GM12878 (cell line): ENCODE results near the gene DCC. TPM values are rescaled to one million over a fixed set of nuclear protein-coding genes. Genes with fewer than 3 reads are reported as not detected.
A peak's percentile ranks its signal among the peaks of the same experiment; 100 is the strongest.

Experiments
- ATAC-seq: fragments of 200-7000 bp; cut with Tn5 transposase; 3 replicates; pipeline ENCODE4 v1.9.1; 2020; ENCODE audit warnings: mild to moderate bottlenecking, moderate library complexity
- BruUV-seq: library from RNA; stranded (reverse); fragments of 400-500 nt; replicated peaks from 2 replicates; lab custom pipeline; 2021; lab: Mats Ljungman, UMichigan
- CTCF ChIA-PET: fragments of 300-600 bp; sonication (Branson Sonifier 250); formaldehyde crosslinking; extraction: SDS; loops from one replicate; lab custom pipeline; 2021; ENCODE audit warnings: inconsistent platforms; lab: Yijun Ruan, JAX
- POLR2A ChIA-PET: fragments of 350-600 bp; formaldehyde crosslinking; extraction: SDS; loops from one replicate; lab custom pipeline; 2021; ENCODE audit warnings: inconsistent platforms; lab: Charles Lee
- RAD21 ChIA-PET: fragments of 300-600 bp; sonication (Branson Sonifier 250); formaldehyde crosslinking; loops from one replicate; lab custom pipeline; 2023; ENCODE audit warnings: antibody characterized with exemption; ENCODE audit not compliant: unreplicated experiment; lab: Charles Lee
- SMC1A ChIA-PET: fragments of 300-600 bp; sonication (Branson Sonifier 250); formaldehyde crosslinking; loops from one replicate; lab custom pipeline; 2023; ENCODE audit not compliant: unreplicated experiment, uncharacterized antibody; lab: Charles Lee
- DNase-seq: peaks from one replicate; pipeline ENCODE4 v3.0.0-alpha.2; 2011; ENCODE audit warnings: low read depth, low spot score
- FAIRE-seq: peaks from 3 replicates; lab custom pipeline; 2011; peaks lifted over from hg19 to GRCh38; lab: Jason Lieb, UNC
- H2AFZ ChIP-seq: 2 replicates; pipeline ENCODE4 v1.6.0; 2011; ENCODE audit warnings: low read depth, low read length, control low read depth; ENCODE audit not compliant: control insufficient read depth
- H3K27ac ChIP-seq: 2 replicates; pipeline ENCODE4 v1.5.1; 2011; ENCODE audit warnings: control low read depth; ENCODE audit not compliant: control insufficient read depth, insufficient read depth
- H3K27me3 ChIP-seq, 2 experiments: replicated peaks in 1 of 2; 2 replicates each; pipeline versions ENCODE4 v1.6.0 to v1.6.1; 2011; ENCODE audit warnings: low read length in 1 of 2; ENCODE audit not compliant: control insufficient read depth in 2 of 2, insufficient read depth in 2 of 2
- H3K36me3 ChIP-seq, 2 experiments: 2 replicates each; pipeline ENCODE4 v1.5.1; 2011; ENCODE audit warnings: low read length in 1 of 2; ENCODE audit not compliant: control insufficient read depth in 2 of 2, insufficient read depth in 2 of 2
- H3K4me1 ChIP-seq: 2 replicates; pipeline ENCODE4 v1.6.1; 2011; ENCODE audit warnings: mild to moderate bottlenecking, low read length, moderate library complexity, mixed read lengths; ENCODE audit not compliant: control insufficient read depth, insufficient read depth
- H3K4me2 ChIP-seq: 2 replicates; pipeline ENCODE4 v1.6.0; 2011; ENCODE audit warnings: control low read depth; ENCODE audit not compliant: control insufficient read depth, insufficient read depth
- H3K4me3 ChIP-seq: fragments of 200-600 bp; sonication (generic); 2 replicates; pipeline ENCODE4 v1.5.1; 2016
- H3K79me2 ChIP-seq: 2 replicates; pipeline ENCODE4 v1.6.0; 2011; ENCODE audit warnings: low read length; ENCODE audit not compliant: control insufficient read depth, insufficient read depth
- H3K9ac ChIP-seq: 2 replicates; pipeline ENCODE4 v1.8.0; 2011; ENCODE audit warnings: low read length, control low read depth, mixed read lengths; ENCODE audit not compliant: control insufficient read depth, insufficient read depth
- H3K9me3 ChIP-seq: replicated peaks from 3 replicates; pipeline ENCODE4 v1.5.1; 2011; ENCODE audit warnings: mild to moderate bottlenecking, low read length; ENCODE audit not compliant: control insufficient read depth, insufficient read depth
- H4K20me1 ChIP-seq: 2 replicates; pipeline ENCODE4 v1.6.0; 2011; ENCODE audit not compliant: control insufficient read depth, insufficient read depth
- CTCF ChIP-seq, 3 experiments: IDR thresholded peaks in 2 of 3; conservative IDR thresholded peaks in 1 of 3; 2 replicates each; pipeline ENCODE4 v1.5.1; 2011; ENCODE audit warnings: low read depth in 3 of 3, low read length in 3 of 3, mild to moderate bottlenecking in 3 of 3, control low read depth in 2 of 3, moderate library complexity in 2 of 3, inconsistent platforms in 1 of 3, mixed read lengths in 1 of 3; ENCODE audit not compliant: control insufficient read depth in 2 of 3, insufficient read depth in 1 of 3; ENCODE audit errors: extremely low read depth in 1 of 3
- DPF2 ChIP-seq: fragments of 450-650 bp; IDR thresholded peaks from 2 replicates; pipeline ENCODE4 v1.6.1; 2017; ENCODE audit warnings: mild to moderate bottlenecking
- FOXM1 ChIP-seq: IDR thresholded peaks from 2 replicates; pipeline ENCODE4 v1.6.1; 2012; ENCODE audit warnings: low read depth, mild to moderate bottlenecking, inconsistent platforms, low read length, moderate library complexity
- GATAD2B ChIP-seq: fragments of 450-650 bp; conservative IDR thresholded peaks from 2 replicates; pipeline ENCODE4 v1.6.1; 2017; ENCODE audit warnings: low read depth, mild to moderate bottlenecking, moderate library complexity
- IKZF2 ChIP-seq, 2 experiments: fragments of 450-650 bp; IDR thresholded peaks; 2 replicates each; pipeline ENCODE4 v1.6.1; 2017; ENCODE audit warnings: mild to moderate bottlenecking in 2 of 2, moderate library complexity in 2 of 2
- IRF4 ChIP-seq: IDR thresholded peaks from 2 replicates; pipeline ENCODE4 v1.6.1; 2011; ENCODE audit warnings: low read depth, low read length
- IRF5 ChIP-seq: fragments of 450-650 bp; IDR thresholded peaks from 2 replicates; pipeline ENCODE4 v1.6.1; 2017; ENCODE audit warnings: borderline replicate concordance
- NFIC ChIP-seq: IDR thresholded peaks from 2 replicates; pipeline ENCODE4 v1.6.1; 2012; ENCODE audit warnings: low read depth, mild to moderate bottlenecking, inconsistent platforms, low read length, moderate library complexity
- POLR2A ChIP-seq: IDR thresholded peaks from 2 replicates; pipeline ENCODE4 v1.6.1; 2011; ENCODE audit warnings: low read depth, mild to moderate bottlenecking, low read length
- RAD21 ChIP-seq: IDR thresholded peaks from 2 replicates; pipeline ENCODE4 v1.6.1; 2011; ENCODE audit warnings: mild to moderate bottlenecking, low read depth, low read length, moderate library complexity; ENCODE audit not compliant: insufficient read depth
- RFX5 ChIP-seq: IDR thresholded peaks from 2 replicates; pipeline ENCODE4 v1.6.1; 2011; ENCODE audit warnings: low read depth, low read length, improper control_type of control experiment
- SMC3 ChIP-seq: IDR thresholded peaks from 2 replicates; pipeline ENCODE4 v1.6.1; 2011; ENCODE audit warnings: low read length, improper control_type of control experiment, borderline replicate concordance
- WGBS: methylation state at CpG from one replicate; pipeline ENCODE4 v1.1.6; 2016; ENCODE audit warnings: low lambda C conversion rate; ENCODE audit not compliant: insufficient replicate concordance, insufficient coverage; ENCODE audit errors: missing lambda C conversion rate; 5-methylcytosine and 5-hydroxymethylcytosine counted together
- in situ Hi-C: fragments of 300-500 bp; cut with MboI; formaldehyde crosslinking; loops from 9 replicates; pipeline ENCODE4 v1.14.3; 2018; ENCODE audit warnings: mixed read lengths
- intact Hi-C: fragments of 100-400 bp; cut with micrococcal nuclease; formaldehyde crosslinking; loops from one replicate; pipeline ENCODE4 v1.14.2; 2022; ENCODE audit not compliant: unreplicated experiment
- polyA plus RNA-seq, 11 experiments: library from polyadenylated mRNA; depleted of rRNA in 4 of 11; unstranded in 6 of 11; stranded (reverse) in 5 of 11; fragments of >200 nt; fragmentation: Nextera tagmentation in 4 of 11; fragmentation: Illumina TruSeq in 1 of 11; extraction: Ambion mirVana in 4 of 11; extraction: Trizol in 1 of 11; gene quantifications; 1 replicate in 1 of 11; 2 replicates in 10 of 11; pipeline versions ENCODE4 v1.2.1 to v1.2.3, GENCODE V29; 2011 to 2016; ENCODE audit warnings: inconsistent platforms in 2 of 11, missing spikeins in 2 of 11, low read depth in 1 of 11
- total RNA-seq, 4 experiments: library from RNA; depleted of rRNA in 3 of 4; stranded (reverse); fragments of >200 nt in 3 of 4; fragmentation: Illumina TruSeq in 1 of 4; extraction: Trizol in 1 of 4; gene quantifications; 2 replicates each; pipeline versions ENCODE4 v1.2.1 to v1.2.3, GENCODE V29; 2013 to 2021

DCC gene
- total and polyA plus RNA-seq, 10 of the 15 experiments (the other 5 are each of a cell fraction or from before 2014, with no cell fraction given) = 0.01 TPM; not detected in 9

- no peaks in the 10 kb centered on the region for H3K36me3 ChIP-seq
- H3K79me2 ChIP-seq = no peaks in the 10 kb centered on the region
- no peaks in the 10 kb centered on the region for H3K9me3 ChIP-seq
- in situ Hi-C loops = loop anchor here (25.0 kb wide), 2 partner anchors 1240 to 1790 kb away; no protein-coding TSS in a partner anchor
- ATAC-seq = no peak
- FAIRE-seq = no peak
- H3K4me2 ChIP-seq = no peak overlapping the region
- no peak overlapping the region for H3K4me3 ChIP-seq
- no peaks in the 10 kb centered on the region for H3K4me1 ChIP-seq
- H4K20me1 ChIP-seq = no peaks in the 10 kb centered on the region
- ChIA-PET RAD21 (interaction anchor here (1.1 kb wide), 1 partner anchor 1282 kb away, joined by 3 read pairs; no protein-coding TSS in a partner anchor), SMC1A (interaction anchor here (1.0 kb wide), 1 partner anchor 1234 kb away, joined by 4 read pairs; no protein-coding TSS in a partner anchor), POLR2A (no interaction called here), CTCF (interaction anchor here (1.3 kb wide), 1 partner anchor 1234 kb away, joined by 3 read pairs; no protein-coding TSS in a partner anchor)
- intact Hi-C loops = loop anchor here (5.0 to 10.0 kb wide), 2 partner anchors 187 to 1235 kb away; no protein-coding TSS in a partner anchor
- H3K27me3 ChIP-seq = no peaks in the 10 kb centered on the region
- H2AFZ ChIP-seq = no peak overlapping the region
- no TSS peak for BruUV-seq
- 30% methylated on average over 3 of the region's 3 CpGs for WGBS
- no peak for DNase-seq
- H3K27ac ChIP-seq = no peak overlapping the region
- no peak overlapping the region for H3K9ac ChIP-seq
- TF ChIP-seq FOXM1 = no peak
- TF ChIP-seq, all 136 proteins: peak for 0
Observed at GRCh38 chr18:52902188-52902587, 562.2 kb downstream of the DCC start.

- no peaks in the 10 kb centered on the region for H3K79me2 ChIP-seq
- 13% methylated on average over 3 of the region's 3 CpGs for WGBS
- H2AFZ ChIP-seq = no peak overlapping the region
- TF ChIP-seq IRF5 (no peak), GATAD2B (no peak), RFX5 (no peak), DPF2 (no peak), IKZF2 (IDR thresholded peaks at IDR 0.05) (no peak), POLR2A (no peak), IRF4 (no peak), RAD21 (peak; percentile 63), NFIC (no peak), CTCF (IDR thresholded peaks at IDR 0.05 in 2 of 3, conservative IDR thresholded peaks at IDR 0.05 in 1 of 3; ENCODE audit: control insufficient read depth in 2 of 3, extremely low read depth in 1 of 3, insufficient read depth in 1 of 3, low read depth in 3 of 3, low read length in 3 of 3) (peak; percentile 46 to 55 (median 46)), SMC3 (peak; percentile 40; the same call in 1 of the 2 replicates)
- in situ Hi-C loops = loop anchor here (25.0 kb wide), 2 partner anchors 1242 to 1792 kb away; no protein-coding TSS in a partner anchor
- no peak overlapping the region for H3K9ac ChIP-seq
- CTCF ChIA-PET = interaction anchor here (1.1 to 1.5 kb wide), 2 partner anchors 1235 to 1281 kb away, joined by 3 to 4 read pairs; no protein-coding TSS in a partner anchor
- no peak overlapping the region for H3K4me3 ChIP-seq
- no TSS peak for BruUV-seq
- no peaks in the 10 kb centered on the region for H3K27me3 ChIP-seq
- H3K27ac ChIP-seq = no peak overlapping the region
- FAIRE-seq (no peak), DNase-seq (no peak), ATAC-seq (peak; percentile 82)
- no peaks in the 10 kb centered on the region for H4K20me1 ChIP-seq
- no peaks in the 10 kb centered on the region for H3K4me1 ChIP-seq
- intact Hi-C loops = loop anchor here (5.0 to 10.0 kb wide), 2 partner anchors 189 to 1237 kb away; no protein-coding TSS in a partner anchor
- H3K4me2 ChIP-seq = no peak overlapping the region
- RAD21 ChIA-PET = interaction anchor here (0.8 kb wide), 1 partner anchor 1283 kb away, joined by 3 read pairs; no protein-coding TSS in a partner anchor
- no peaks in the 10 kb centered on the region for H3K9me3 ChIP-seq
- POLR2A ChIA-PET = no interaction called here
- SMC1A ChIA-PET = interaction anchor here (0.7 to 1.3 kb wide), 5 partner anchors 476 to 1283 kb away, joined by 3 to 4 read pairs (median 3); no protein-coding TSS in a partner anchor
- no peaks in the 10 kb centered on the region for H3K36me3 ChIP-seq
Observed at GRCh38 chr18:52903857-52904256, 563.9 kb downstream of the DCC start.
